Activated CD4-positive, alpha-beta T cell treated with anti-CD3 and anti-CD28 coated beads, Interleukin-10, Interleukin-2, amounts not matched to agents 100 ng/mL and 50 ng/mL, durations not matched to agents 16 hours and 8 hours (primary cell): Measurements from ENCODE around the gene ZNF512B.
"Not testable (repeated sequence)": the region's sequence is repeated elsewhere in the genome, so short reads cannot be mapped to it uniquely, and the experiment has no call there.

Experiments used
- DNase-seq: peaks from one replicate; pipeline ENCODE4 v3.0.0-alpha.2; 2020

Gene ZNF512B, protein sequence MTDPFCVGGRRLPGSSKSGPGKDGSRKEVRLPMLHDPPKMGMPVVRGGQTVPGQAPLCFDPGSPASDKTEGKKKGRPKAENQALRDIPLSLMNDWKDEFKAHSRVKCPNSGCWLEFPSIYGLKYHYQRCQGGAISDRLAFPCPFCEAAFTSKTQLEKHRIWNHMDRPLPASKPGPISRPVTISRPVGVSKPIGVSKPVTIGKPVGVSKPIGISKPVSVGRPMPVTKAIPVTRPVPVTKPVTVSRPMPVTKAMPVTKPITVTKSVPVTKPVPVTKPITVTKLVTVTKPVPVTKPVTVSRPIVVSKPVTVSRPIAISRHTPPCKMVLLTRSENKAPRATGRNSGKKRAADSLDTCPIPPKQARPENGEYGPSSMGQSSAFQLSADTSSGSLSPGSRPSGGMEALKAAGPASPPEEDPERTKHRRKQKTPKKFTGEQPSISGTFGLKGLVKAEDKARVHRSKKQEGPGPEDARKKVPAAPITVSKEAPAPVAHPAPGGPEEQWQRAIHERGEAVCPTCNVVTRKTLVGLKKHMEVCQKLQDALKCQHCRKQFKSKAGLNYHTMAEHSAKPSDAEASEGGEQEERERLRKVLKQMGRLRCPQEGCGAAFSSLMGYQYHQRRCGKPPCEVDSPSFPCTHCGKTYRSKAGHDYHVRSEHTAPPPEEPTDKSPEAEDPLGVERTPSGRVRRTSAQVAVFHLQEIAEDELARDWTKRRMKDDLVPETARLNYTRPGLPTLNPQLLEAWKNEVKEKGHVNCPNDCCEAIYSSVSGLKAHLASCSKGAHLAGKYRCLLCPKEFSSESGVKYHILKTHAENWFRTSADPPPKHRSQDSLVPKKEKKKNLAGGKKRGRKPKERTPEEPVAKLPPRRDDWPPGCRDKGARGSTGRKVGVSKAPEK

DNA sequence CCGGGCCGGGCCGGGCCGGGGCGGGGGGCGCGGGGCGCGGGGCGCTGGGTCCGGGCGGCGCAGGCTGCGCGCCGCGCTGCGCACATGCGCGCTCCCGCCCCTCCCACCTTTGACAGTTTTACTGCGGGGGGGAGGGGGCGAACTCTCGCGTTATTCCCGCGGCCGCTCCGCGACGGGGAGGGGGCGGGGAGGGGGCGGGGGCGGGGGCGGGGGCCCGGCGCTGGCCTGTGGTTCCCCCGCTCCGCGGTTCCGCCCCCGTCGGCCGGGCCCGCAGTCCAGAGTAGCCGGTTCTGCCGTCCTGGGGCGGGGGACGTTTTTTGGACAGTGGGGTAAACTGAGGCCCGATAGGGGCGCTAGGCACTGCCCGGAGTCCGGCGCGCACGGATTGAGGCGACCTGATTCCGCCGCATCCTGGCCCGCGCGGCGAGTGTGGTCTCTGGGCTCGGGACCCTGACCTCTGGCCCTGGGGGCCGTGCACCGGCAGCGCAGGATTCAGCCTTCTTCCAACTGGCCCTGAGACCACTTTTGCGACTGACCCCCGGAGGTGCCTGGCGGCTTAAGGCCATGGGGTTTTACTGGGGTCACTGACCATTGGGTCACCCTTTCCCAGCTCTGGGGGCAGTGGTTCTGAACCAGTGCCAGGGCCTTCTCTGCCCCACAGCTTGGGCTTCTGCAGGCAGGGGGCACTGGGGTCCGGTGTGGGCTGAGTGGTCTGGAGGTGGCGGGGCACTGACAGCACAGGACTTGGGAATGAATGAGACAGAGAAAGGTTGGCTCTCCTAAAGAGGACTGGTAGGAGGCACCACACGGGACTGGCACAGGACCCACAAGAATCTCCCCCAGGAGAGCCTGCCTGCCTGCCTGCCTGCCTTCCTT, at the start of gene ZNF512B:
Gene ZNF512B, minus strand, starts transcription at position 93 of the 876 bp plus-strand sequence. CDS start 1,980 bp downstream, outside the sequence.
- peak; percentile 83 for DNase-seq

- no peak for DNase-seq
Measured at GRCh38 chr20:64015635-64016034, 45.9 kb upstream of the ZNF512B start.

DNA sequence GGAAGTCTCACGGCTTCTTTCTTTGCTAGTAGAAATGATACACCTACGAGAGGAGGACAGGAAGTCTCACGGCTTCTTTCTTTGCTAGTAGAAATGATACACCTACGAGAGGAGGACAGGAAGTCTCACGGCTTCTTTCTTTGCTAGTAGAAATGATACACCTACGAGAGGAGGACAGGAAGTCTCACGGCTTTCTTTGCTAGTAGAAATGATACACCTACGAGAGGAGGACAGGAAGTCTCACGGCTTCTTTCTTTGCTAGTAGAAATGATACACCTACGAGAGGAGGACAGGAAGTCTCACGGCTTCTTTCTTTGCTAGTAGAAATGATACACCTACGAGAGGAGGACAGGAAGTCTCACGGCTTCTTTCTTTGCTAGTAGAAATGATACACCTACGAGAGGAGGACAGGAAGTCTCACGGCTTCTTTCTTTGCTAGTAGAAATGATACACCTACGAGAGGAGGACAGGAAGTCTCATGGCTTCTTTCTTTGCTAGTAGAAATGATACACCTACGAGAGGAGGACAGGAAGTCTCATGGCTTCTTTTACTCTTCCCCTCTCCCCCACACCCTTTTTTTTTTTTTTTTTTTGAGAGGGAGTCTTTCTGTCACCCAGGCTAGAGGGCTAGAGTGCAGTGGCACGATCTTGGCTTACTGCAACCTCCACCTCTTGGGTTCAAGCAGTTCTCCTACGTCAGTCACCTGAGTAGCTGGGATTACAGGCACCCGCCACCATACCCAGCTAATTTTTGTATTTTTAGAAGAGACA, 42.8 kb upstream of the ZNF512B start:
- not testable (repeated sequence) for DNase-seq

GRCh38 chr20:64011366-64011779, 41.6 kb upstream of the ZNF512B start:
- DNase-seq = no peak

- DNase-seq = peak; percentile 48
Measured at GRCh38 chr20:64010711-64011237, 41.0 kb upstream of the ZNF512B start.

DNA sequence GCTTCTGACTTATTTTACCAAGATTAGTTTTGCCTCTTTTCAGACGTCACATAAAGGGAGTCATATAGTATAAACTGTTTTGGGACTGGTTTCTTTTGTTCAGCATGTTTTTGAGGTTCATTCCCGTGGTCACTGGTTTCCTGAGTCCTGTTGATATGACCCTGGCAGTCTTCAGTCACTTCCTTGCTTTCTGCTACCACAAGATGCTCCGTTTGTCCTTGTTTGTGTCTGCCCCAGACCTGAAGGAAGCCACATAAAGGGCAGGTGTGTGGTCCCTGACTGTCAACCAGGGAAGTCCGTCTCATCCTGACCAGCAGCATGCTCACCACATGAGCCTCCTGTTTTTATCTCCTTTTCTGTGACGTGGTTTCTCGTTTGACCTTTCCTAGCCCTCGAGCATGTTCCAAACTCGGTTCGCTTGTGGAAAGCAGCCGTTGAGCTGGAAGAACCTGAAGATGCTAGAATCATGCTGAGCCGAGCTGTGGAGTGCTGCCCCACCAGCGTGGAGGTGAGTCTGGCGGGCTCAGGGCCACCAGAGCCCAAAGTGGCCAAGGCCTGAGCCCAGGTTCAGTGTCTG, 40.2 kb upstream of the ZNF512B start:
- peak; percentile 47 for DNase-seq

DNA sequence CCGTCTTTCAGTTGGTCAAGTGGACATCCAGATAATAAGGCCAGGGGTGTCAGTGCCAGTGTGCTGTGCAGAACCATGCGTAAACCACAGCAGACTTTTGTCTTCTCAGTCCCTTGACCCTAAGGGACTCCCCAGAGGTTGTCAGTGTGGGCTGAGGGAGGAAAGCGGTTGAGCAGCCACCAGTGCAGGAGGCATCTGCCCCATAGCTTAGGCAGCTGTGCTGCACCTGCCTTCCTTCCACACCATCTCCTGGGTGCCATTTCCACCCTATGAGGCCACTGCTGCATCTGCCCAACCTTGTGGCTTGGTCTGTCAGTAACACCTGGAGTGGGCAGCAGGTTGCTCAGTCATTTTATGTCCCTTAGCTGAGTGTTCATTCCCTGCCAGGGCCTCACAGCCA, 37.2 kb upstream of the ZNF512B start:
- DNase-seq = no peak

DNA sequence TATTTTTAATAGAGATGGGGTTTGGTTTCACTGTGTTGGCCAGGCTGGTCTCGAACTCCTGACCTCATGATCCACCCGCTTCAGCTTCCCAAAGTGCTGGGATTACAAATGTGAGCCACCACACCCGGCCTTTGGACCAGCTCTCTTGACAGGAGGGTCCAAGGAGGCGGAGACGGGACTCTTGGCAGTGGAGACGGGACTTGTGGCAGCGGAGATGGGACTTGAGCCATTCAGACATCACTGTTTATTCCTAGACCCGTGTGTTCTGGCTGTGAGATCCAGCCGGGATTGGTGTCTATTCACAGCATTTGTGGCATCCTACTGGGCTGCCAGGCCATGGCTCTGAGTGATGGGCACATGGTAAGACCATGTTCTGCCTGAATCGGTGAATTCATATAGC, 36.8 kb upstream of the ZNF512B start:
- DNase-seq = no peak

- no peak for DNase-seq
Measured at GRCh38 chr20:64005394-64005793, 35.7 kb upstream of the ZNF512B start.

DNA sequence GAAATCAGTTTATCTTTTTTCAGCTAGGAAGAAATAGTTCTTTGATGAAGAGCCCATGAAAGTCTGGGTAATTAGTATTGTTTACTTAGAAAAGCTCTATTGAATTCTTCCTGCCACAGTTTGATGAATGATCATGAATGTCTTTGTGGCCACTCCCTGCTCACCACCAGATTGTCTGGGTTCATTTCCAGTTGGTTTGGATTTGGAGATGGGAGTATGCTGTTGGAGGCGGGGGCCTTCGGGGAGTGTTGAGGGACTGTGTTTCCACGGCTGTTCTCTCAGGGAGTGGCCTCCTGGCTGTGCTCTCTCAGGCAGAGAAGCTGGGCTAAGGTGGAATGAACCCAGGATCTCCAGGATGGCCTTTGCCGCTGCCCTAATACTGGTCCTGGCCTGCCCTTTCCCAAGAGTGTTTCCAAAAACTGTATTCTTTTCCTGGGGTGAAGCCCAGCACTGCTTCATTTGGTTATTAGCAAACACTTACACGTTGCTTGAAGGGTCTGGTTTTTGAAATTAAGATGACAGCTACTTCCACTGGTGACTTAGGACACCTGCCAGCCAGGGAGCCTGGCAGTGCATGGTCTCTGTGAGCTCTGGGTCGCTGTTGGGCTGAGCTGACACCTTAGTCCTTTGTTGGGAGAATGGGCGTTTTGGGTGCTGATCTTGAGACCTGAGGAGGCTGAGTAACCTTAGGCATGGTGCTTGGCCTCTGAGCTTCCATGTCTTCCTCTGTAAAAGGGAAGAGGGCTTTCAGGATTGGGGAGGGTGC, 34.4 kb upstream of the ZNF512B start:
- DNase-seq = no peak

- DNase-seq = no peak
Measured at GRCh38 chr20:64001607-64002011, 31.9 kb upstream of the ZNF512B start.

- DNase-seq = no peak
Measured at GRCh38 chr20:64000906-64001305, 31.2 kb upstream of the ZNF512B start.

DNA sequence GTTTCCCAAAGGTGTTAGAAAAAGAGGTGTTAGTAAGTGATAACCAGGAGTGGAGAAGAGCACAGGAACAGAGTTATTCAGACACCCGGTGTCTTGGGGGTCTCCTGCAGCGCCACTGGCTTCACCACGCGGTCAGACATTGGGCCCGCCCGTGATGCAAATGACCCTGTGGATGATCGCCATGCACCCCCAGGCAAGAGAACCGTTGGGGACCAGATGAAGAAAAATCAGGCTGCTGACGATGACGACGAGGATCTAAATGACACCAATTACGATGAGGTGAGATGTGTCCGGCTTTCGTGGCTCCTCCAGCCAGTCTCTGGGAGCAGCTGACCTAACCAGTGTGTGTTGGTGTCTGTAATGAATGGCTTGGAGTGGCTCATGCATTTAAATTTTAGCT, 13.2 kb upstream of the ZNF512B start:
- no peak for DNase-seq

- peak; percentile 98 for DNase-seq
Measured at GRCh38 chr20:63980806-63981728, 11.3 kb upstream of the ZNF512B start, which contains the start of gene PRPF6. PRPF6 (plus strand) TSS chr20:63981132; CDS start chr20:63981246, 114 bp downstream.

GRCh38 chr20:63980317-63980805, 10.6 kb upstream of the ZNF512B start:
- peak; percentile 65 for DNase-seq

DNA sequence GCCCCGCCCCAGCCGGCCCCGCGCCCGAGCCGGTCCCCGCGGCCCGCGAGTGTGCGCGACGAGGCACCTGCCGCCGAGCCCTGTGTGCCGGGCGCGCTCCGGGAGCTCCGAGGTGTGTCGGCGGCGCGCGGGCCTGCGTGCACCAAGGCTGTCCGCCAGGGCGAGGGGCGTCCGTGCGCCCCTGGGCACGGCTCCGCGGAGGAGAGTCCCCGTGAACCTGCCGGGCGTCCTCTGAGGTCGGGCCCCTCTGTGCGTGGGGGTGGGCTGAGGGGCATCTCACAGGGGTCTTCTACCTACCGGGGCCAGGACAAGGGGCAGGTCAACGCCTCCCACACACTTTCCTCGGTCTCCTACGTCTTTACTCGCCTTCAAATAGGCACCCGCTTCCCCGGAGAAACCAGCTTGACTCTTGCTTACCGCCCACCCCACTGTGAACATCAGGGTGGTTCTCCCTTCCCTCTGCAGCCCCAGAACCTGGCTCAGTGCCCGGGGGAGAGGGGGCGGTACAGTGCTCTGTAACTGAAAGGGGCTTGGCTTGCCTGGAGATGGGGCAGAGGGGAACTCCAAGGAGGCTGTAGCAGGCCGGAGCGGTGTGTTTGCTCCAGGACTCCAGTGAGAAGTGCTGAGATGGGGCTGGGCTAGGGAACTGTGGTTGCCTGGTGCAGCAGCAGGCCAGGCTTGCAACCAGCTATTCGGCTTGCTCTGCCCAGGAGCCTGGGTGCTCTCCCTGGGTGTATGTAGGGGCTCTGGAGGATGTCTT, 10.0 kb upstream of the ZNF512B start, which contains the start of gene SAMD10:
Gene SAMD10, minus strand, starts transcription at position 86 of the 760 bp plus-strand sequence. CDS start 175 bp downstream, outside the sequence.
- DNase-seq = peak; percentile 82

DNA sequence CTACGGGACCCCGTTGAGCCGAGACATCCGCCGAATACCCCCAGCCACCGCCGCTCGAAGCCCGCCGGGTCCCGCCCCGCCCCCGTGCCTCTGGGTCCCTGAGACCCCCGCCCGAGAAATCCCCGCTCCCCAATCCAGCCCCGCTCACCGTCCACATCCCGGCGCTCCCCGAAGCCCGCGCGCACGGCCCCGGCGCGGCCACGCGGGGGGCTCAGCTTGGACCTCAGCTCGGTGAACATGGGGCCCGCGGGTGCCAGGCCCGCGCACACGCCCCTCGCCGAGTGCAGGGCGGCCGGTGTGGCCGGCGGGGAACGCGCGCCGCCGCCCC, 9.5 kb upstream of the ZNF512B start:
- DNase-seq = no peak
